Gastrocnemius medialis (tissue), 4 donors: ENCODE data around the gene DDX60.

Source experiments
- CTCF ChIP-seq, 5 experiments: fragments of 450-650 bp in 3 of 5; fragments of 200-600 bp in 2 of 5; sonication (generic) in 2 of 5; IDR thresholded peaks in 4 of 5; conservative IDR thresholded peaks in 1 of 5; 1 replicate in 4 of 5; 2 replicates in 1 of 5; pipeline ENCODE4 v1.5.1; 2016 to 2019; ENCODE audit warnings: antibody characterized with exemption in 5 of 5, mild to moderate bottlenecking in 3 of 5, moderate library complexity in 3 of 5
- POLR2A ChIP-seq, 2 donors: fragments of 450-650 bp; IDR thresholded peaks; one replicate each; pipeline ENCODE4 v1.6.1; 2017; ENCODE audit warnings: antibody characterized with exemption in 2 of 2, mild to moderate bottlenecking in 2 of 2, moderate library complexity in 2 of 2

- TF ChIP-seq POLR2A (IDR thresholded peaks at IDR 0.05): no peak
- no peak for TF ChIP-seq CTCF (IDR thresholded peaks at IDR 0.05 in 4 of 5, conservative IDR thresholded peaks at IDR 0.05 in 1 of 5)
These were observed 129.8 kb downstream of the DDX60 start for GRCh38 chr4:168188754-168189153.
